Stimulated activated CD8-positive, alpha-beta memory T cell treated with anti-CD3 and anti-CD28 coated beads, Interleukin-12 subunit alpha, Interleukin-12 subunit beta, amount 100 ng/mL, for 24 hours (primary cell): ENCODE results near the gene SLC6A5.

Experiments used
- DNase-seq: peaks from one replicate; pipeline ENCODE4 v3.0.0-alpha.2; 2020; ENCODE audit errors: extremely low read depth

Gene SLC6A5

DNA sequence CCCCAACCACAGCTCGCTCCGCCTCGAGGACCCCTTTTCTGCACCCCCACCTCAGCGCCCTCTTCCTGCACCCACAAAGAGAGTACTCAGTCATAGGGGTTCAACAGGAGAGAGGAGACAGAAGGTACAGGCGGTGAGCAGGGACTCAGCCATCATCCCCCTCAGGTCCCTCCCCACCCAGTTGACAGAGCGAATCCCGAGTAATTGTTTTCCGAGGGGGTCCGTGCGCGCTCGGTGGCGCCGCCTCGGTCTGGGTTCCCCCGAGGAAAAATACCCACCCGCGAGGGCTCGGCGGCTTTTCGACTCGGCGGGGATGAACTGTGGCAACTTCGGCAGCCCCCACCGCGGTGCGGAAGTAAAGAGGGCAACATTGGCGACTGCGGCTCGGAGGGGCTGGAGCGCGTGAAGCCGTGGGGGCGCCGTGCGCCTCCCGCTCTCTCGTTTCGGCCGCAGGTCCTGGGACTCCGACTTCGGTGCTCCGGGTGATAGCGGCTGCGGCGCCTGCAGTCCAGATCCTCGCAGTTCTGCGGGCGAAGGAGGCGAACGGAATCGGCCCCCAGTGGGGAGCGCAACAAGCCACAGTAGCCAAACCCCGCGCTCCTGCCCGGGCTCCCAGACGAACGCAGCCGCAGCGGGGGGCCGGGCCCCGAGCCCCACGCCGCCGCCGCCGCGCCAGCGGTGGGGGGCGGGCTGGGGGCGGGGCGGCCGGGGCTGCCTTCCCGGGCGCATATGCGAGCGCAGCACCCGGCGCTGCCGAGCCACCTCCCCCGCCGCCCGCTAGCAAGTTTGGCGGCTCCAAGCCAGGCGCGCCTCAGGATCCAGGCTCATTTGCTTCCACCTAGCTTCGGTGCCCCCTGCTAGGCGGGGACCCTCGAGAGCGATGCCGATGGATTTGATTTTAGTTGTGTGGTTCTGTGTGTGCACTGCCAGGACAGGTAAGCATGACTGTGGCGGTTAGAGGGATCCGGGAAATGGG, 69.7 kb downstream of the SLC6A5 start, which contains the start of gene NELL1:
Gene NELL1, plus strand, starts transcription at position 743 of the 976 bp plus-strand sequence.
- no peak for DNase-seq

GRCh38 chr11:20669820-20670684, 70.6 kb downstream of the SLC6A5 start:
- DNase-seq: no peak

DNA sequence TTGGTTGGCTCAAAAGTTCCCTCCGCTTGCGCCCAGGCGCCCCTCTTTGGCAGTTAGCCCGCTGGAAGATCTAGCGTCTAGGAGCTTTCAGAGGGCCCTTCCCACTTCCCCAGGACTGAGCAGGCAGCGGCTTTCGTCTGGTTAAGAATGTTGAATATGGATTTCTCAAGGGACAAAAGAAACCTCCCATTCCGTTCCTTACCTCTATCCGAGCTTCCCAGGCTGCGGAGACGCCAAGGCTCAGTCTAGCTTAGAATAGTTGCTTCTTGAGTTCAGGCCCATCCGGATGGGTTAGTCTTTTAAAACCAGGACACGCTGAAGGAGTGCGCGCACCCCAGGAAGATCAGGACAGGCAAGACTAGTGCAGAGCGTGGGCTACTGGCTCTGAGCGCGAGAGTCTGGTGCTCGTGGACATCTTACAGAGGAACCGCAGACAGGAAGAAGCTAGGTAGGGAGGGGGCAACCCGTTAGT, 71.6 kb downstream of the SLC6A5 start:
- no peak for DNase-seq

GRCh38 chr11:20671856-20672546, 72.6 kb downstream of the SLC6A5 start:
- no peak for DNase-seq

- no peak for DNase-seq
These were observed 73.2 kb downstream of the SLC6A5 start for GRCh38 chr11:20672575-20672974.

GRCh38 chr11:20676658-20677057, 77.2 kb downstream of the SLC6A5 start:
- DNase-seq: no peak

DNA sequence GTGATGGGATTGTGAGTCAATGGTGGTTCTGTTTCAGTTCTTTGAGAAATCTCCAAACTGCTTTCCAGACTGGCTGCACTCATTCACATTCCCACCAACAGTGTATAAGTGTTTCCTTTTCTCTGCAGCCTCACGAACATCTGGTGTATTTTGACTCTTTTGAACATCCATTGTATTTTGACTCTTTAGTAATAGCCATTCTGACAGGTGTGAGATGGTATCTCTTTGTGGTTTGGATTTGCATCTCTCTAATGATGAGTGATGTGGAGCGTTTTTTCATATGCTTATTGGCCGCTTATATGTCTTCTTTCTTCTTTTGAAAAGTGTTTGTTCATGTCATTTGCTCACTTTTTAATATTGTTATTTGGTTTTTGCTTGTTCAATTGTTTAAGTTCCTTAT, 89.4 kb downstream of the SLC6A5 start:
- DNase-seq: no peak

DNA sequence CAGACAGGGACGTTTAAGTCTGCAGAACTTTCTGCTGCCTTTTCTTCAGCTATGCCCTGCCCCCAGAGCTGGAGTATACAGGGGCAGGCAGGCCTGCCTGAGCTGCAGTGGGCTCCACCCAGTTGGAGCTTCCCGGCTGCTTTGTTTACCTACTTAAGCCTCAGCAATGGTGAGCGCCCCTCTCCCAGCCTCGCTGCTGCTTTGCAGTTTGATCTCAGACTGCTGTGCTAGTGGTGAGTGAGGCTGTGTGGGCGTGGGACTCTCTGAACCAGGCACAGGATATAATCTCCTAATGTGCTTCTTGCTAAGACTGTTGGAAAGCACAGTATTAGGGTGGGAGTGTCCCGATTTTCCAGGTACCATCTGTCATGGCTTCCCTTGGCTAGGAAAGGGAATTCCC, 108.5 kb downstream of the SLC6A5 start:
- no peak for DNase-seq
